Endodermal cell (in vitro differentiated cells): ENCODE results near the gene KRT16. TPM values are rescaled to one million over a fixed set of nuclear protein-coding genes. Genes with fewer than 3 reads are reported as not detected.
"Not testable (repeated sequence)": the region's sequence is repeated elsewhere in the genome, so short reads cannot be mapped to it uniquely, and the experiment has no call there.

ENCODE experiments used
- DNase-seq: peaks from one replicate; pipeline ENCODE4 v3.0.0-alpha.2; 2017
- H3K27ac ChIP-seq: 2 replicates; pipeline ENCODE4 v1.5.1; 2013; ENCODE audit warnings: mild to moderate bottlenecking, low read depth, low read length, moderate library complexity
- H3K27me3 ChIP-seq: 2 replicates; pipeline ENCODE4 v1.6.1; 2013; ENCODE audit warnings: mild to moderate bottlenecking, low read length, moderate library complexity; ENCODE audit not compliant: insufficient read depth, control insufficient read depth, poor library complexity, severe bottlenecking
- H3K36me3 ChIP-seq: 2 replicates; pipeline ENCODE4 v1.7.0; 2013; ENCODE audit warnings: mild to moderate bottlenecking, low read length, moderate library complexity; ENCODE audit not compliant: control insufficient read depth, insufficient read depth
- H3K4me1 ChIP-seq: one replicate; pipeline ENCODE4 v1.7.0; 2013; ENCODE audit warnings: low read length; ENCODE audit not compliant: control insufficient read depth, insufficient read depth
- H3K4me3 ChIP-seq: 2 replicates; pipeline ENCODE4 v1.5.1; 2013; ENCODE audit warnings: mild to moderate bottlenecking, low read length, moderate library complexity
- H3K9ac ChIP-seq: 2 replicates; pipeline ENCODE4 v1.6.1; 2013; ENCODE audit warnings: mild to moderate bottlenecking, low read length, moderate library complexity; ENCODE audit not compliant: poor library complexity, severe bottlenecking; ENCODE audit errors: extremely low read depth
- H3K9me3 ChIP-seq: 2 replicates; pipeline ENCODE4 v1.6.1; 2013; ENCODE audit warnings: mild to moderate bottlenecking, low read length, moderate library complexity; ENCODE audit not compliant: control insufficient read depth
- H3K27ac Mint-ChIP-seq: 2 replicates; pipeline ENCODE4 v1.8.0; 2020; ENCODE audit warnings: mixed read lengths
- H3K27me3 Mint-ChIP-seq: 2 replicates; pipeline ENCODE4 v1.8.0; 2021; ENCODE audit warnings: mild to moderate bottlenecking, mixed read lengths; ENCODE audit not compliant: insufficient read depth
- H3K36me3 Mint-ChIP-seq: 2 replicates; pipeline ENCODE4 v1.8.0; 2020; ENCODE audit warnings: low read depth, mixed read lengths
- H3K4me1 Mint-ChIP-seq: 2 replicates; pipeline ENCODE4 v1.8.0; 2020; ENCODE audit warnings: mixed read lengths
- H3K4me3 Mint-ChIP-seq: 2 replicates; pipeline ENCODE4 v1.8.0; 2020; ENCODE audit warnings: mild to moderate bottlenecking, moderate library complexity, mixed read lengths
- H3K9me3 Mint-ChIP-seq: 2 replicates; pipeline ENCODE4 v1.8.0; 2020; ENCODE audit warnings: mild to moderate bottlenecking, mixed read lengths
- whole genome bisulfite sequencing, 2 experiments: methylation state at CpG; one replicate each; pipeline versions ENCODE4 v1.1.5 to v1.1.7; 2013; ENCODE audit warnings: missing lambda C conversion rate in 2 of 2, mixed read lengths in 1 of 2; ENCODE audit not compliant: insufficient coverage in 1 of 2, insufficient read length in 1 of 2; 5-methylcytosine and 5-hydroxymethylcytosine counted together
- total RNA-seq, 2 donors: library from RNA; stranded (reverse); fragmentation: NEBNext Ultra II Directional in 1 of 2; extraction: Animal tissue kit (Norgen Biotek cat#: 25700) in 1 of 2; gene quantifications; 2 replicates in 1 of 2; 3 replicates in 1 of 2; pipeline ENCODE4 v1.2.1, GENCODE V29; 2021
- TF ChIP-seq, protein P1 (sequence below): fragments of 200-600 bp; sonication (generic); conservative IDR thresholded peaks from 2 replicates; pipeline ENCODE4 v1.5.0; 2021; ENCODE audit warnings: antibody characterized with exemption, mild to moderate bottlenecking

KRT16 gene
- total RNA-seq, 2 donors from 2014 or later = not detected

DNA sequence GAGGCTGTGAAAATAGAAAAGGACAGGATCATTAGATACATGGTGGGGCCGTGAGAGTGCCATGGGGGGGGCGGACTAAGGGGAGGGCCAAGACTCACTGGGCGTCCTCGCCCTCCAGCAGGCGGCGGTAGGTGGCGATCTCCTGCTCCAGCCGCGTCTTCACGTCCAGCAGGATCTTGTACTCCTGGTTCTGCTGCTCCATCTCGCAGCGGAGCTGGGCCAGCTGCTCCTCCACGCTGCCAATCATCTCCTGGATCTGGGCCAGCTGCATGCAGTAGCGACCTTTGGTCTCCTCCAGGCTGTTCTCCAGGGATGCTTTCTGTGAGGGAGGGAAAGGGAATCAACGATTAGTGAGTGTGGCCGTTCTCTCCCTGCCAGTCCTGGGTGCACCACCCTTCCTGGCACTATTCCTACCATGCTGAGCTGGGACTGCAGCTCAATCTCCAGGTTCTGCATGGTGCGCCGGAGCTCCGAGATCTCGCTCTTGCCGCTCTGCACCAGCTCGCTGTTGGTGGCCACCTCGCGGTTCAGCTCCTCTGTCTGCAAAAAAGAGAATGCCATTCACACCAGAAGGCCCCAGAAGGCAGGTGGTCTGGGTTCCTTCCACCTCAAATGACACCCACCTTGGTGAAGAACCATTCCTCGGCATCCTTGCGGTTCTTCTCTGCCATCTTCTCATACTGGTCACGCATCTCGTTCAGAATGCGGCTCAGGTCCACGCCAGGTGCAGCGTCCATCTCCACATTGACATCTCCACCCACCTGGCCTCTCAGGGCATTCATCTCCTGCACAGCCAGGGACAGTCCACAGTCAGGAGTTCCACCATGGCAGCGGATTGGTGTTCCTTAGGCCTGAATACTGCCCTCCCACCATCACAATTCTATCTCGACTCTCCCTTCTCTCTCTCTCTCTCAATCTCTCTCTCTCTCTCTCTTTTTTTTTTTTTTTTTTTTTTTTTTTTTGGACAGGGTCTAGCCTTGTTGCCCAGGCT lies 29.1 kb downstream of the KRT16 start:
- no peak overlapping the region for H3K9ac ChIP-seq

DNA sequence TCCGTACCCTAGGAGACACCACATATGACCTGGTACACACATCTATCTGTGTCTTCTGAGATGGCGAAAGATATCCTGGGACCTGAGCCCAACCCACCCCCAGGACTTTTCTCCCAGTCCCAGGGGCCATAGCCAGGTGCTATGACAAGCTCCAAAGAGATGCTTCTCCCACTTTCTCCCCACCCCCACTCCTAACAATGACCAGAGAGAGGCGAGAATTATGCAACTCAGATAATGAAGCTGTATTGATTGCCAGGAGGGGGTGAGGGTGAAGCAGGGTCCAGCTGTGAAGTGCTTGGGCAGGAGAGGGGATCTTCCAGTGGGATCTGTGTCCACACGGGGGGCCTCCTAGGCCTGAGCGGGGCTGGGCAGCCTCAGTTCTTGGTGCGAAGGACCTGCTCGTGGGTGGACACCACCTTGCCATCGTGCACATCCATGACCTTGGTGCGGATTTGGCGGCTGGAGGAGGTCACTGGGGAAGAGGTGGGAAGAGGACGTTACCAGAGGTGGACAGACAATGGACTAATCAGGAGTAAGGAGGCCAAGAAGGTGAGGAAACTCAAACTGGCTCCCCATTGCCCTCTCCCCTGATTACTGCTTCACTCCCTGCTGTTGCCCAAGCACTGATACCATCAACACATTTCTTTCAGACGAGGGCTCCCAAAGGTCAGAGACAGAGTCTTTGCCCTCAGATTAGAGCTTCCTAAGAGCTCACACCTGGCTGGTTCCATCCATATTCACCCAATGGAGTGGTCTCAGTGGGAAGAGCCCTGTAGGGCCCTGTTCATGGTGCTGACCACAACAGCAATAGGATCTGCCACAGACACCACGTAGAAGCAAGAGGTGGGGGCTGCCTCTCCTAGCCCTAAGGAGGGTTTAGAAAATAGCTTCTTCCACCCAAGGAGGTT lies 30.3 kb downstream of the KRT16 start:
- not testable (repeated sequence) for H3K27ac ChIP-seq, H3K27me3 ChIP-seq, H3K27ac Mint-ChIP-seq, H3K4me3 Mint-ChIP-seq, H3K9me3 ChIP-seq, H3K9me3 Mint-ChIP-seq, H3K4me1 ChIP-seq, H3K9ac ChIP-seq, H3K36me3 ChIP-seq, H3K36me3 Mint-ChIP-seq, H3K4me3 ChIP-seq, DNase-seq
- Mint-ChIP-seq H3K27me3 (peaks cover 35% of the 10 kb centered on the region), H3K4me1 (peaks cover 16% of the 10 kb centered on the region)
- 87% methylated on average over 13 of the region's 13 CpGs; no CpG with 5 or more reads in 1 of the 2 experiments for WGBS, 2 experiments

More for the DNA sequence above, 29.1 kb downstream of the KRT16 start:
- Histone ChIP-seq H3K4me3 (no peak overlapping the region), H3K27ac (no peak overlapping the region), H3K4me1 (peaks cover 4% of the 10 kb centered on the region), H3K9me3 (no peaks in the 10 kb centered on the region), H3K36me3 (no peaks in the 10 kb centered on the region), H3K27me3 (no peaks in the 10 kb centered on the region)
- Mint-ChIP-seq H3K4me1 (peaks cover 16% of the 10 kb centered on the region), H3K27me3 (peaks cover 32% of the 10 kb centered on the region), H3K9me3 (no peaks in the 10 kb centered on the region), H3K27ac (no peak overlapping the region), H3K4me3 (no peak overlapping the region), H3K36me3 (no peaks in the 10 kb centered on the region)
- DNase-seq = no peak
- 91 to 95% methylated on average over 18 to 33 of the region's 33 CpGs for WGBS, 2 experiments
- TF ChIP-seq, protein P1, sequence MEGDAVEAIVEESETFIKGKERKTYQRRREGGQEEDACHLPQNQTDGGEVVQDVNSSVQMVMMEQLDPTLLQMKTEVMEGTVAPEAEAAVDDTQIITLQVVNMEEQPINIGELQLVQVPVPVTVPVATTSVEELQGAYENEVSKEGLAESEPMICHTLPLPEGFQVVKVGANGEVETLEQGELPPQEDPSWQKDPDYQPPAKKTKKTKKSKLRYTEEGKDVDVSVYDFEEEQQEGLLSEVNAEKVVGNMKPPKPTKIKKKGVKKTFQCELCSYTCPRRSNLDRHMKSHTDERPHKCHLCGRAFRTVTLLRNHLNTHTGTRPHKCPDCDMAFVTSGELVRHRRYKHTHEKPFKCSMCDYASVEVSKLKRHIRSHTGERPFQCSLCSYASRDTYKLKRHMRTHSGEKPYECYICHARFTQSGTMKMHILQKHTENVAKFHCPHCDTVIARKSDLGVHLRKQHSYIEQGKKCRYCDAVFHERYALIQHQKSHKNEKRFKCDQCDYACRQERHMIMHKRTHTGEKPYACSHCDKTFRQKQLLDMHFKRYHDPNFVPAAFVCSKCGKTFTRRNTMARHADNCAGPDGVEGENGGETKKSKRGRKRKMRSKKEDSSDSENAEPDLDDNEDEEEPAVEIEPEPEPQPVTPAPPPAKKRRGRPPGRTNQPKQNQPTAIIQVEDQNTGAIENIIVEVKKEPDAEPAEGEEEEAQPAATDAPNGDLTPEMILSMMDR = peak; percentile 53

DNA sequence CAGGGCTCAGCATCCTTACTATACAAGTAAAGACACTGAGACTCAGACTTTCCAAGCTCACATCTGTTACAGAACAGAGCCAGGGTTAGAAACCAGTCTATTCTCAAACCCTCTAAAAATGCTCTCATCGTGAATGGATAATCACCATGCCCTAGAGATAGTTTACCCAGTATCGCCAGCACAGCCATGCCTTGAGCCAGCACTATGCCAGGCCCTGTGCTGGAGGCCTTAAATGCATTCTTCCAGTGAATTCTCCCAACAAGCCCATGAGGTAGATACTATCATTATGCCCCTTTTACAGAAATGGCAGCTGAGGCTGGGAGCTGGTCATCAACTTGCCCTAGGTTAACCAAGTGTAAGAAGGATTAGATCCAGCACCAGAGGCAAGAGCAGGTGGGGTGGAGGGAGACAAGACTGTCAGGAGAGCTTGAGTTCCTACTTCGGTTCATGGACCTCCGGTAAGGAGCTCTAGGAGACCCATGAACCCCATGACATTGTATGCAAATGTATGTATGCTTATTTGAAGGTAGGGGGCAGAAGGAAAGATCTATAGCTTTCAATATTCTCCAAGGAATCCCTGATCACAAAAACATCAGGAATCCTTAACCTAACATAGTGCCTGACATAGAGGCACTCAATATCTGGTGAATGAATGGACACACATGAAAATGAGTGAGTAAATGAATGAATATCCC lies 31.1 kb downstream of the KRT16 start:
- Histone ChIP-seq H3K4me3 (no peak overlapping the region), H3K27me3 (no peaks in the 10 kb centered on the region), H3K4me1 (peaks cover 4% of the 10 kb centered on the region), H3K9ac (no peak overlapping the region), H3K9me3 (no peaks in the 10 kb centered on the region), H3K27ac (no peak overlapping the region), H3K36me3 (no peaks in the 10 kb centered on the region)
- Mint-ChIP-seq H3K27me3 (peaks cover 33% of the 10 kb centered on the region), H3K4me3 (no peak overlapping the region), H3K9me3 (no peaks in the 10 kb centered on the region), H3K36me3 (no peaks in the 10 kb centered on the region), H3K4me1 (peaks cover 16% of the 10 kb centered on the region), H3K27ac (no peak overlapping the region)
- 86 to 91% methylated on average over 4 of the region's 4 CpGs for WGBS, 2 experiments
- TF ChIP-seq, protein P1 = no peak
- no peak for DNase-seq
